ENCODE results near the gene LYST.

- TF ChIP-seq, protein P1, sequence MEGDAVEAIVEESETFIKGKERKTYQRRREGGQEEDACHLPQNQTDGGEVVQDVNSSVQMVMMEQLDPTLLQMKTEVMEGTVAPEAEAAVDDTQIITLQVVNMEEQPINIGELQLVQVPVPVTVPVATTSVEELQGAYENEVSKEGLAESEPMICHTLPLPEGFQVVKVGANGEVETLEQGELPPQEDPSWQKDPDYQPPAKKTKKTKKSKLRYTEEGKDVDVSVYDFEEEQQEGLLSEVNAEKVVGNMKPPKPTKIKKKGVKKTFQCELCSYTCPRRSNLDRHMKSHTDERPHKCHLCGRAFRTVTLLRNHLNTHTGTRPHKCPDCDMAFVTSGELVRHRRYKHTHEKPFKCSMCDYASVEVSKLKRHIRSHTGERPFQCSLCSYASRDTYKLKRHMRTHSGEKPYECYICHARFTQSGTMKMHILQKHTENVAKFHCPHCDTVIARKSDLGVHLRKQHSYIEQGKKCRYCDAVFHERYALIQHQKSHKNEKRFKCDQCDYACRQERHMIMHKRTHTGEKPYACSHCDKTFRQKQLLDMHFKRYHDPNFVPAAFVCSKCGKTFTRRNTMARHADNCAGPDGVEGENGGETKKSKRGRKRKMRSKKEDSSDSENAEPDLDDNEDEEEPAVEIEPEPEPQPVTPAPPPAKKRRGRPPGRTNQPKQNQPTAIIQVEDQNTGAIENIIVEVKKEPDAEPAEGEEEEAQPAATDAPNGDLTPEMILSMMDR (conservative IDR thresholded peaks at IDR 0.05 in 1 of 2, IDR thresholded peaks at IDR 0.05 in 1 of 2; ENCODE audit: low read depth in 1 of 2, low read length in 2 of 2): no peak
- no peak for TF ChIP-seq EZH2 (IDR thresholded peaks at IDR 0.05; ENCODE audit: low read length, missing control alignments)
These were observed 194.7 kb downstream of the LYST start for GRCh38 chr1:235671992-235672391.

All from fibroblast of lung (primary cell).